ENCODE data around the gene GANAB.

DNA sequence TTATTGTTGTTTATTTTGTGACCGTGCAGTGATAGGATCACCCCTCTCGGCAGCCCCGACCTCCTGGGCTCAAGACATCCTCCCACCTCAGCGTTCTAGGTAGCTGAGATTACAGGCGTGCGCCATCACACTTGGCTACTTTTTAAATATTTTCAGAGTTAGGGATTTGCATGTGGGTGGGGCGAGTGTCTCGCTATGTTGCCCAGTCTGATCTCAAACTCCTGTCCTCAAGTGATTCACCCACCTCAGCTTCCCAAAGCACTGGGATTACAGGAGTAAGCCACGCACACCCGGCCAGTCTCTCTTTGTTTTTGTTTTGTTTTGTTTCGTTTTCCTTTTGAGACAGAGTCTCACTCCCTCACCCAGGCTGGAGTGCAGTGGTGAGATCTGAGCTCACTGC lies 7.9 kb upstream of the GANAB start:
- TF ChIP-seq, protein P1, sequence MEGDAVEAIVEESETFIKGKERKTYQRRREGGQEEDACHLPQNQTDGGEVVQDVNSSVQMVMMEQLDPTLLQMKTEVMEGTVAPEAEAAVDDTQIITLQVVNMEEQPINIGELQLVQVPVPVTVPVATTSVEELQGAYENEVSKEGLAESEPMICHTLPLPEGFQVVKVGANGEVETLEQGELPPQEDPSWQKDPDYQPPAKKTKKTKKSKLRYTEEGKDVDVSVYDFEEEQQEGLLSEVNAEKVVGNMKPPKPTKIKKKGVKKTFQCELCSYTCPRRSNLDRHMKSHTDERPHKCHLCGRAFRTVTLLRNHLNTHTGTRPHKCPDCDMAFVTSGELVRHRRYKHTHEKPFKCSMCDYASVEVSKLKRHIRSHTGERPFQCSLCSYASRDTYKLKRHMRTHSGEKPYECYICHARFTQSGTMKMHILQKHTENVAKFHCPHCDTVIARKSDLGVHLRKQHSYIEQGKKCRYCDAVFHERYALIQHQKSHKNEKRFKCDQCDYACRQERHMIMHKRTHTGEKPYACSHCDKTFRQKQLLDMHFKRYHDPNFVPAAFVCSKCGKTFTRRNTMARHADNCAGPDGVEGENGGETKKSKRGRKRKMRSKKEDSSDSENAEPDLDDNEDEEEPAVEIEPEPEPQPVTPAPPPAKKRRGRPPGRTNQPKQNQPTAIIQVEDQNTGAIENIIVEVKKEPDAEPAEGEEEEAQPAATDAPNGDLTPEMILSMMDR (IDR thresholded peaks at IDR 0.05): no peak
- TF ChIP-seq POLR2A (IDR thresholded peaks at IDR 0.05): no peak
